Left lung (tissue), 10 donors: ENCODE data around the gene C6orf120. TPM values are rescaled to one million over a fixed set of nuclear protein-coding genes. Genes with fewer than 3 reads are reported as not detected.

ENCODE experiments used
- ATAC-seq: fragments of 200-7000 bp; cut with Tn5 transposase; one replicate; pipeline ENCODE4 v1.9.1; 2020; ENCODE audit warnings: moderate library complexity
- DNase-seq, 4 donors: peaks; one replicate each; pipeline ENCODE4 v3.0.0-alpha.2; 2013 to 2020
- H3K27ac ChIP-seq, 2 donors: fragments of 200-600 bp; sonication (generic) in 1 of 2; one replicate each; pipeline versions ENCODE4 v1.5.0 to v1.8.0; 2020 to 2021
- H3K27me3 ChIP-seq, 2 donors: fragments of 200-600 bp; sonication (generic) in 1 of 2; one replicate each; pipeline versions ENCODE4 v1.5.0 to v1.8.0; 2020 to 2021
- H3K36me3 ChIP-seq, 2 donors: fragments of 200-600 bp; sonication (generic) in 1 of 2; one replicate each; pipeline versions ENCODE4 v1.5.0 to v1.8.0; 2020 to 2021
- H3K4me1 ChIP-seq, 2 donors: fragments of 200-600 bp; one replicate each; pipeline ENCODE4 v1.8.0; 2021
- H3K4me3 ChIP-seq, 2 donors: fragments of 200-600 bp; sonication (generic) in 1 of 2; one replicate each; pipeline versions ENCODE4 v1.5.0 to v1.8.0; 2020 to 2021; ENCODE audit warnings: mild to moderate bottlenecking in 1 of 2
- H3K9me3 ChIP-seq, 2 donors: fragments of 200-600 bp; sonication (generic) in 1 of 2; one replicate each; pipeline versions ENCODE4 v1.5.0 to v1.8.0; 2020 to 2021
- CTCF ChIP-seq, 2 donors: fragments of 200-600 bp; sonication (generic) in 1 of 2; IDR thresholded peaks; one replicate each; pipeline versions ENCODE4 v1.5.0 to v1.8.0; 2021; ENCODE audit warnings: antibody characterized with exemption in 2 of 2
- intact Hi-C, 2 donors: fragments of 100-400 bp; cut with DNase I; formaldehyde crosslinking; loops; one replicate each; pipeline versions ENCODE4 v1.11.2 to v1.14.2; 2022
- polyA plus RNA-seq, 6 donors: library from polyadenylated mRNA; unstranded; fragments of 120-200 nt; gene quantifications; one replicate each; pipeline ENCODE4 v1.2.1, GENCODE V29; 2013; ENCODE audit not compliant: insufficient read length in 6 of 6
- total RNA-seq, 2 donors: library from RNA; stranded (reverse); fragmentation: NEBNext Ultra II Directional; extraction: Animal tissue kit (Norgen Biotek cat#: 25700); gene quantifications; one replicate each; pipeline ENCODE4 v1.2.1, GENCODE V29; 2021
- donor health status: DM: no; HTN: yes; CAD: no.
- donor health status: DM: no; HTN: no; CAD: no.

C6orf120 gene
- total and polyA plus RNA-seq, 8 donors = 24.4 to 28.8 (median 26.3) TPM

- DNase-seq (peak in 1 of 4 donors; percentile 25), ATAC-seq (peak; percentile 56)
- Histone ChIP-seq H3K4me3 (no peak overlapping the region), H3K27ac (no peak overlapping the region), H3K36me3 (no peaks in the 10 kb centered on the region), H3K9me3 (no peaks in the 10 kb centered on the region), H3K4me1 (no peaks in the 10 kb centered on the region), H3K27me3 (no peaks in the 10 kb centered on the region)
- intact Hi-C loops = no loop called here
- no peak for TF ChIP-seq CTCF (IDR thresholded peaks at IDR 0.05)
Measured at GRCh38 chr6:169738204-169738975, 36.5 kb downstream of the C6orf120 start.

DNA sequence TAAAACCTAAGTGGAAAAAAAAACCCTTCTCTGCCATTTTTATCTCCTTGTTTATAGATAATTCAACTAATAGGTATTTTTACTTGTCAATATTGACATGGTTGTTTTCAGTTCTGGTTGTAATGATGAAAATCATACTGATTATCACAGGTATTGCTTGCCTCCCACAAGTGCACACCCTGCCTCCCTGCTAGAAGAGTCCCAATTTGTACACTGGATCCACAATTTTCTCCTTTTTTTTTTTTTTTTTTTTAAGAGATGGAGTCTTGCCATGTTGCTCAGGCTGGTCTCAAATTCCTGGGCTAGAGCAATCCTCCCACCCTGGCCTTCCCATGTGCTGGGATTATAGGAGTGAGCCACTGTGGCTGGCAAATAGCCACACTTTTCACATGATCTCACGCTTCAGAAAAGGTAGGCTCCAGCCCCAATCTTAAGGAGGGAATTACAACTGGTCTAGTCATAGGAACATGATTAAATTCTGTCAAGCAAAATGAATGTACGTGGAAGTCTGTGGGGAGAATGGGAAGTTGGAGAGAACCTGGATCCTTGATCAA, 37.1 kb downstream of the C6orf120 start:
- H3K27me3 ChIP-seq = no peaks in the 10 kb centered on the region
- intact Hi-C loops = no loop called here
- no peak for ATAC-seq

GRCh38 chr6:169741344-169741743, 39.4 kb downstream of the C6orf120 start:
- Histone ChIP-seq H3K4me1 (no peaks in the 10 kb centered on the region), H3K9me3 (peaks cover 0 to 4% of the 10 kb centered on the region in 2 donors), H3K36me3 (no peaks in the 10 kb centered on the region), H3K27me3 (no peaks in the 10 kb centered on the region), H3K27ac (no peak overlapping the region), H3K4me3 (no peak overlapping the region)
- ATAC-seq = no peak
- TF ChIP-seq CTCF (IDR thresholded peaks at IDR 0.05) = no peak
- no peak for DNase-seq
- intact Hi-C loops = no loop called here

More for the DNA sequence above, 37.1 kb downstream of the C6orf120 start:
- no peak for DNase-seq
- H3K4me1 ChIP-seq = no peaks in the 10 kb centered on the region
- no peak overlapping the region for H3K4me3 ChIP-seq
- TF ChIP-seq CTCF (IDR thresholded peaks at IDR 0.05) = no peak
- no peaks in the 10 kb centered on the region for H3K36me3 ChIP-seq
- H3K9me3 ChIP-seq = no peaks in the 10 kb centered on the region
- H3K27ac ChIP-seq = no peak overlapping the region

GRCh38 chr6:169745405-169745804, 43.5 kb downstream of the C6orf120 start:
- intact Hi-C loops = no loop called here
- DNase-seq (no peak), ATAC-seq (no peak)
- peaks cover 0 to 4% of the 10 kb centered on the region in 2 donors for H3K9me3 ChIP-seq
- H3K36me3 ChIP-seq = no peaks in the 10 kb centered on the region
- no peaks in the 10 kb centered on the region for H3K27me3 ChIP-seq
- TF ChIP-seq CTCF (IDR thresholded peaks at IDR 0.05) = no peak
- peaks cover 0 to 8% of the 10 kb centered on the region in 2 donors for H3K4me1 ChIP-seq
- H3K4me3 ChIP-seq = no peak overlapping the region
- H3K27ac ChIP-seq = no peak overlapping the region

DNA sequence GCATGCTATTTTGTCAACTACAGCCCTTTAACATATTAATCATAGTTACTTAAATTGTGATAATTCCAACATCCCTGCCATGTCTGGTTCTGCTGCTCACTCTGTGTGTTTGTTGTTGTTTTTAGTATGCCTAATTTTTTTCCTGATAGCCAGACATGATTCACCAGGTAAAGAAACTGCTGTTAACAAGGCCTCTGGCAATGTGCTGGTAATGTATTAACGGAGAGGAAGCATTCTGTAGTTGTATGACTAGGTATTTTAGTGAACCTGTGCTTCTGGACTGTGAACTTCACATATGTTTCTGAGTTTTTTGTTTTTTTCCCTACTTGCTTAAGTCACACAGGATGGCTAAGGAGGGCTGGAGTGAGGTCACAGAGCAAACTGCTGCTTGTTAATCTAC, 44.6 kb downstream of the C6orf120 start:
- no peak for TF ChIP-seq CTCF (IDR thresholded peaks at IDR 0.05)
- ATAC-seq = no peak
- intact Hi-C loops = no loop called here
- Histone ChIP-seq H3K9me3 (peaks cover 0 to 4% of the 10 kb centered on the region in 2 donors), H3K36me3 (no peaks in the 10 kb centered on the region), H3K27ac (no peak overlapping the region), H3K4me3 (no peak overlapping the region), H3K4me1 (peaks cover 0 to 14% of the 10 kb centered on the region in 2 donors), H3K27me3 (no peaks in the 10 kb centered on the region)
- DNase-seq = no peak
